GM12878 (cell line): ENCODE data around the gene CORO1C. TPM values are rescaled to one million over a fixed set of nuclear protein-coding genes. Genes with fewer than 3 reads are reported as not detected.
"Not testable (repeated sequence)": the region's sequence is repeated elsewhere in the genome, so short reads cannot be mapped to it uniquely, and the experiment has no call there.

Experiments used
- ATAC-seq: fragments of 200-7000 bp; cut with Tn5 transposase; 3 replicates; pipeline ENCODE4 v1.9.1; 2020; ENCODE audit warnings: mild to moderate bottlenecking, moderate library complexity
- BruUV-seq: library from RNA; stranded (reverse); fragments of 400-500 nt; replicated peaks from 2 replicates; lab custom pipeline; 2021; lab: Mats Ljungman, UMichigan
- CTCF ChIA-PET: fragments of 300-600 bp; sonication (Branson Sonifier 250); formaldehyde crosslinking; extraction: SDS; loops from one replicate; lab custom pipeline; 2021; ENCODE audit warnings: inconsistent platforms; lab: Yijun Ruan, JAX
- POLR2A ChIA-PET: fragments of 350-600 bp; formaldehyde crosslinking; extraction: SDS; loops from one replicate; lab custom pipeline; 2021; ENCODE audit warnings: inconsistent platforms; lab: Charles Lee
- RAD21 ChIA-PET: fragments of 300-600 bp; sonication (Branson Sonifier 250); formaldehyde crosslinking; loops from one replicate; lab custom pipeline; 2023; ENCODE audit warnings: antibody characterized with exemption; ENCODE audit not compliant: unreplicated experiment; lab: Charles Lee
- SMC1A ChIA-PET: fragments of 300-600 bp; sonication (Branson Sonifier 250); formaldehyde crosslinking; loops from one replicate; lab custom pipeline; 2023; ENCODE audit not compliant: unreplicated experiment, uncharacterized antibody; lab: Charles Lee
- DNase-seq: peaks from one replicate; pipeline ENCODE4 v3.0.0-alpha.2; 2011; ENCODE audit warnings: low read depth, low spot score
- FAIRE-seq: peaks from 3 replicates; lab custom pipeline; 2011; peaks lifted over from hg19 to GRCh38; lab: Jason Lieb, UNC
- H2AFZ ChIP-seq: 2 replicates; pipeline ENCODE4 v1.6.0; 2011; ENCODE audit warnings: low read depth, low read length, control low read depth; ENCODE audit not compliant: control insufficient read depth
- H3K27ac ChIP-seq: 2 replicates; pipeline ENCODE4 v1.5.1; 2011; ENCODE audit warnings: control low read depth; ENCODE audit not compliant: control insufficient read depth, insufficient read depth
- H3K27me3 ChIP-seq, 2 experiments: replicated peaks in 1 of 2; 2 replicates each; pipeline versions ENCODE4 v1.6.0 to v1.6.1; 2011; ENCODE audit warnings: low read length in 1 of 2; ENCODE audit not compliant: control insufficient read depth in 2 of 2, insufficient read depth in 2 of 2
- H3K36me3 ChIP-seq, 2 experiments: 2 replicates each; pipeline ENCODE4 v1.5.1; 2011; ENCODE audit warnings: low read length in 1 of 2; ENCODE audit not compliant: control insufficient read depth in 2 of 2, insufficient read depth in 2 of 2
- H3K4me1 ChIP-seq: 2 replicates; pipeline ENCODE4 v1.6.1; 2011; ENCODE audit warnings: mild to moderate bottlenecking, low read length, moderate library complexity, mixed read lengths; ENCODE audit not compliant: control insufficient read depth, insufficient read depth
- H3K4me2 ChIP-seq: 2 replicates; pipeline ENCODE4 v1.6.0; 2011; ENCODE audit warnings: control low read depth; ENCODE audit not compliant: control insufficient read depth, insufficient read depth
- H3K4me3 ChIP-seq: fragments of 200-600 bp; sonication (generic); 2 replicates; pipeline ENCODE4 v1.5.1; 2016
- H3K79me2 ChIP-seq: 2 replicates; pipeline ENCODE4 v1.6.0; 2011; ENCODE audit warnings: low read length; ENCODE audit not compliant: control insufficient read depth, insufficient read depth
- H3K9ac ChIP-seq: 2 replicates; pipeline ENCODE4 v1.8.0; 2011; ENCODE audit warnings: low read length, control low read depth, mixed read lengths; ENCODE audit not compliant: control insufficient read depth, insufficient read depth
- H3K9me3 ChIP-seq: replicated peaks from 3 replicates; pipeline ENCODE4 v1.5.1; 2011; ENCODE audit warnings: mild to moderate bottlenecking, low read length; ENCODE audit not compliant: control insufficient read depth, insufficient read depth
- H4K20me1 ChIP-seq: 2 replicates; pipeline ENCODE4 v1.6.0; 2011; ENCODE audit not compliant: control insufficient read depth, insufficient read depth
- CTCF ChIP-seq, 3 experiments: IDR thresholded peaks in 2 of 3; conservative IDR thresholded peaks in 1 of 3; 2 replicates each; pipeline ENCODE4 v1.5.1; 2011; ENCODE audit warnings: low read depth in 3 of 3, low read length in 3 of 3, mild to moderate bottlenecking in 3 of 3, control low read depth in 2 of 3, moderate library complexity in 2 of 3, inconsistent platforms in 1 of 3, mixed read lengths in 1 of 3; ENCODE audit not compliant: control insufficient read depth in 2 of 3, insufficient read depth in 1 of 3; ENCODE audit errors: extremely low read depth in 1 of 3
- EGR1 ChIP-seq, 2 experiments: IDR thresholded peaks; 1 replicate in 1 of 2; 2 replicates in 1 of 2; pipeline ENCODE4 v1.6.1; 2011 to 2012; ENCODE audit warnings: low read depth in 2 of 2, low read length in 2 of 2, borderline replicate concordance in 1 of 2, mild to moderate bottlenecking in 1 of 2, moderate library complexity in 1 of 2
- FOXM1 ChIP-seq: IDR thresholded peaks from 2 replicates; pipeline ENCODE4 v1.6.1; 2012; ENCODE audit warnings: low read depth, mild to moderate bottlenecking, inconsistent platforms, low read length, moderate library complexity
- IKZF1 ChIP-seq: fragments of 450-650 bp; conservative IDR thresholded peaks from 2 replicates; pipeline ENCODE4 v1.6.1; 2017; ENCODE audit warnings: antibody characterized with exemption, mild to moderate bottlenecking
- IKZF2 ChIP-seq, 2 experiments: fragments of 450-650 bp; IDR thresholded peaks; 2 replicates each; pipeline ENCODE4 v1.6.1; 2017; ENCODE audit warnings: mild to moderate bottlenecking in 2 of 2, moderate library complexity in 2 of 2
- POU2F2 ChIP-seq: IDR thresholded peaks from 3 replicates; pipeline ENCODE4 v1.6.1; 2011; ENCODE audit warnings: low read depth, mild to moderate bottlenecking, low read length, borderline replicate concordance
- SIN3A ChIP-seq: IDR thresholded peaks from 2 replicates; pipeline ENCODE4 v1.6.1; 2012; ENCODE audit warnings: low read depth, low read length, improper control_type of control experiment
- SIX5 ChIP-seq: IDR thresholded peaks from 2 replicates; pipeline ENCODE4 v1.6.1; 2011; ENCODE audit warnings: mild to moderate bottlenecking, low read depth, low read length, moderate library complexity; ENCODE audit not compliant: severe bottlenecking
- SREBF1 ChIP-seq: IDR thresholded peaks from 2 replicates; pipeline ENCODE4 v1.6.1; 2012; ENCODE audit warnings: mild to moderate bottlenecking, low read length
- STAT1 ChIP-seq: fragments of 450-650 bp; conservative IDR thresholded peaks from 2 replicates; pipeline ENCODE4 v1.6.1; 2014; ENCODE audit warnings: antibody characterized with exemption, mild to moderate bottlenecking
- WGBS: methylation state at CpG from one replicate; pipeline ENCODE4 v1.1.6; 2016; ENCODE audit warnings: low lambda C conversion rate; ENCODE audit not compliant: insufficient replicate concordance, insufficient coverage; ENCODE audit errors: missing lambda C conversion rate; 5-methylcytosine and 5-hydroxymethylcytosine counted together
- in situ Hi-C: fragments of 300-500 bp; cut with MboI; formaldehyde crosslinking; loops from 9 replicates; pipeline ENCODE4 v1.14.3; 2018; ENCODE audit warnings: mixed read lengths
- intact Hi-C: fragments of 100-400 bp; cut with micrococcal nuclease; formaldehyde crosslinking; loops from one replicate; pipeline ENCODE4 v1.14.2; 2022; ENCODE audit not compliant: unreplicated experiment
- polyA plus RNA-seq, 11 experiments: library from polyadenylated mRNA; depleted of rRNA in 4 of 11; unstranded in 6 of 11; stranded (reverse) in 5 of 11; fragments of >200 nt; fragmentation: Nextera tagmentation in 4 of 11; fragmentation: Illumina TruSeq in 1 of 11; extraction: Ambion mirVana in 4 of 11; extraction: Trizol in 1 of 11; gene quantifications; 1 replicate in 1 of 11; 2 replicates in 10 of 11; pipeline versions ENCODE4 v1.2.1 to v1.2.3, GENCODE V29; 2011 to 2016; ENCODE audit warnings: inconsistent platforms in 2 of 11, missing spikeins in 2 of 11, low read depth in 1 of 11
- total RNA-seq, 4 experiments: library from RNA; depleted of rRNA in 3 of 4; stranded (reverse); fragments of >200 nt in 3 of 4; fragmentation: Illumina TruSeq in 1 of 4; extraction: Trizol in 1 of 4; gene quantifications; 2 replicates each; pipeline versions ENCODE4 v1.2.1 to v1.2.3, GENCODE V29; 2013 to 2021

CORO1C gene
- total and polyA plus RNA-seq, 10 of the 15 experiments (the other 5 are each of a cell fraction or from before 2014, with no cell fraction given), result 52.7 to 254 (median 171) TPM

GRCh38 chr12:108618953-108619274 lies 112.4 kb downstream of the CORO1C start:
- not testable (repeated sequence) for H3K79me2 ChIP-seq, H4K20me1 ChIP-seq, FAIRE-seq, H3K4me3 ChIP-seq, ATAC-seq, H3K4me2 ChIP-seq, H2AFZ ChIP-seq, H3K27ac ChIP-seq, H3K9ac ChIP-seq, BruUV-seq, DNase-seq, H3K27me3 ChIP-seq
- peaks cover 13% of the 10 kb centered on the region; the same call in 2 of the 3 replicates for H3K9me3 ChIP-seq
- RAD21 ChIA-PET, result interaction anchor here (1.0 to 15.9 kb wide), 11 partner anchors 16 to 700 kb away, joined by 3 to 633 read pairs (median 11); partner anchors contain the start of genes ISCU, SART3 and SELPLG
- POLR2A ChIA-PET, result interaction anchor here (0.6 to 8.2 kb wide), 7 partner anchors 16 to 185 kb away, joined by 3 to 211 read pairs (median 6); partner anchors contain the start of genes ISCU and SELPLG
- SMC1A ChIA-PET, result interaction anchor here (0.8 to 11.4 kb wide), 12 partner anchors 11 to 186 kb away, joined by 3 to 718 read pairs (median 12); partner anchors contain the start of genes ISCU, SART3 and SELPLG
- peaks cover 41% of the 10 kb centered on the region for H3K4me1 ChIP-seq
- intact Hi-C loops (loop anchor here (1.0 to 5.0 kb wide), 2 partner anchors 56 to 102 kb away; partner anchors contain the start of gene FICD), in situ Hi-C loops (loop anchor here (5.0 kb wide), 2 partner anchors 52 to 287 kb away; no protein-coding TSS in a partner anchor)
- peaks cover 0 to 14% of the 10 kb centered on the region in 2 experiments; a peak in 2 of 4 replicates for H3K36me3 ChIP-seq
- CTCF ChIA-PET, result interaction anchor here (0.8 to 17.2 kb wide), 21 partner anchors 9 to 385 kb away, joined by 3 to 866 read pairs (median 6); partner anchors contain the start of genes ISCU, SART3, SELPLG and SSH1
- WGBS, result 95% methylated on average over 4 of the region's 4 CpGs

- intact Hi-C loops, result loop anchor here (1.0 to 5.0 kb wide), 2 partner anchors 55 to 101 kb away; partner anchors contain the start of gene FICD
- H4K20me1 ChIP-seq, result no peaks in the 10 kb centered on the region
- H3K27me3 ChIP-seq, result no peaks in the 10 kb centered on the region
- H3K4me1 ChIP-seq, result peaks cover 47% of the 10 kb centered on the region
- ChIA-PET POLR2A (interaction anchor here (0.6 to 8.2 kb wide), 13 partner anchors 8 to 182 kb away, joined by 3 to 211 read pairs (median 6); partner anchors contain the start of genes ISCU and SELPLG), SMC1A (interaction anchor here (0.7 to 11.4 kb wide), 23 partner anchors 12 to 384 kb away, joined by 3 to 718 read pairs (median 5); partner anchors contain the start of genes ISCU, SART3 and SELPLG), RAD21 (interaction anchor here (0.9 to 15.9 kb wide), 31 partner anchors 16 to 699 kb away, joined by 3 to 633 read pairs (median 5); partner anchors contain the start of genes ALKBH2, FICD, ISCU and SART3), CTCF (interaction anchor here (0.5 to 17.2 kb wide), 49 partner anchors 8 to 628 kb away, joined by 3 to 866 read pairs (median 4); partner anchors contain the start of genes ALKBH2, ISCU, SART3 and SELPLG)
- DNase-seq (no peak), FAIRE-seq (peak; percentile 65), ATAC-seq (peak; percentile 73)
- H3K9ac ChIP-seq, result peak overlapping the region; percentile 5; the same call in 1 of the 2 replicates
- BruUV-seq, result no TSS peak
- H3K27ac ChIP-seq, result peak overlapping the region; percentile 99
- no peak overlapping the region for H2AFZ ChIP-seq
- peaks cover 0 to 8% of the 10 kb centered on the region in 2 experiments; a peak in 2 of 4 replicates for H3K36me3 ChIP-seq
- H3K9me3 ChIP-seq, result peaks cover 13% of the 10 kb centered on the region; the same call in 2 of the 3 replicates
- 11% methylated on average over 16 of the region's 16 CpGs for WGBS
- no peak overlapping the region for H3K4me3 ChIP-seq
- in situ Hi-C loops, result loop anchor here (5.0 kb wide), 2 partner anchors 51 to 286 kb away; no protein-coding TSS in a partner anchor
- H3K79me2 ChIP-seq, result no peaks in the 10 kb centered on the region
- no peak overlapping the region for H3K4me2 ChIP-seq
- TF ChIP-seq SIN3A, result no peak
- 0 out of 3 replicates have a peak, but pooled peaks of 1 of the 2 experiments have one; percentile 13 for TF ChIP-seq EGR1 (IDR thresholded peaks at IDR 0.05; ENCODE audit: borderline replicate concordance in 1 of 2, low read depth in 2 of 2, low read length in 2 of 2)
- no peak for TF ChIP-seq SIX5
- TF ChIP-seq STAT1, result 0 out of 2 replicates have a peak, but pooled peaks have one; percentile 72
- TF ChIP-seq IKZF2 (IDR thresholded peaks at IDR 0.05), result peak; percentile 5 to 55; a peak in 3 of 4 replicates
- TF ChIP-seq SREBF1, result no peak
- TF ChIP-seq POU2F2, result 0 out of 3 replicates have a peak, but pooled peaks have one; percentile 31
- no peak for TF ChIP-seq FOXM1
- TF ChIP-seq CTCF (IDR thresholded peaks at IDR 0.05 in 2 of 3, conservative IDR thresholded peaks at IDR 0.05 in 1 of 3; ENCODE audit: control insufficient read depth in 2 of 3, extremely low read depth in 1 of 3, insufficient read depth in 1 of 3, low read depth in 3 of 3, low read length in 3 of 3), result peak; percentile 92 to 95 (median 94)
- TF ChIP-seq IKZF1, result peak; percentile 33
Observed at GRCh38 chr12:108618079-108618952, 113.0 kb downstream of the CORO1C start.
